ENCODE measurements around the gene ACRV1.
A peak's percentile ranks its signal among the peaks of the same experiment; 100 is the strongest.

Gene ACRV1

GRCh38 chr11:125649465-125650166 lies 31.0 kb downstream of the ACRV1 start:
- no peak for DNase-seq (ENCODE audit: low spot score)

- DNase-seq (ENCODE audit: low spot score) = no peak
Measured at GRCh38 chr11:125645871-125646270, 34.8 kb downstream of the ACRV1 start.

GRCh38 chr11:125638315-125638714 lies 42.3 kb downstream of the ACRV1 start:
- DNase-seq (ENCODE audit: low spot score) = no peak

- no peak for DNase-seq (ENCODE audit: low spot score)
Measured at GRCh38 chr11:125637840-125638239, 42.8 kb downstream of the ACRV1 start.

GRCh38 chr11:125627236-125627910 lies 53.3 kb downstream of the ACRV1 start:
- DNase-seq (ENCODE audit: low spot score) = no peak

- peak; percentile 78 for DNase-seq (ENCODE audit: low spot score)
Measured at GRCh38 chr11:125626288-125626950, 54.2 kb downstream of the ACRV1 start.

- DNase-seq (ENCODE audit: low spot score) = peak; percentile 87
Measured at GRCh38 chr11:125625630-125626287, 54.9 kb downstream of the ACRV1 start.

- no peak for DNase-seq (ENCODE audit: low spot score)
Measured at GRCh38 chr11:125625225-125625629, 55.4 kb downstream of the ACRV1 start.

GRCh38 chr11:125624756-125625213 lies 55.9 kb downstream of the ACRV1 start, which contains the start of gene CHEK1:
CHEK1 (plus strand) TSS chr11:125625163; CDS start chr11:125626769, 1,606 bp downstream.
- DNase-seq (ENCODE audit: low spot score) = no peak

GRCh38 chr11:125623064-125623463 lies 57.6 kb downstream of the ACRV1 start:
- no peak for DNase-seq (ENCODE audit: low spot score)

- DNase-seq (ENCODE audit: low spot score) = no peak
Measured at GRCh38 chr11:125621995-125622394, 58.7 kb downstream of the ACRV1 start.

Measured in D341Med (cell line).